Peyer's patch (tissue), 4 donors: ENCODE measurements around the gene TBC1D7.

Experiments used
- CTCF ChIP-seq, 6 experiments: fragments of 450-650 bp in 4 of 6; fragments of 200-600 bp in 2 of 6; sonication (generic) in 1 of 6; IDR thresholded peaks; one replicate each; pipeline ENCODE4 v1.5.1; 2017 to 2019; ENCODE audit warnings: antibody characterized with exemption in 6 of 6, mild to moderate bottlenecking in 3 of 6, moderate library complexity in 1 of 6
- POLR2A ChIP-seq, 2 donors: fragments of 450-650 bp; IDR thresholded peaks; one replicate each; pipeline ENCODE4 v1.5.1; 2017; ENCODE audit warnings: antibody characterized with exemption in 2 of 2, mild to moderate bottlenecking in 2 of 2, moderate library complexity in 2 of 2

GRCh38 chr6:13314806-13315205, 13.5 kb downstream of the TBC1D7 start:
- TF ChIP-seq CTCF (IDR thresholded peaks at IDR 0.05) = no peak
- TF ChIP-seq POLR2A (IDR thresholded peaks at IDR 0.05) = no peak
